Trophoblast cell (in vitro differentiated cells and primary cell): ENCODE results near the gene UBA1.

Source experiments
- DNase-seq, 2 donors: peaks; one replicate each; pipeline ENCODE4 v3.0.0-alpha.2; 2016
- H2AFZ ChIP-seq: 2 replicates; pipeline ENCODE4 v1.6.1; 2013; ENCODE audit warnings: low read length, moderate library complexity, mild to moderate bottlenecking; ENCODE audit not compliant: insufficient read depth, poor library complexity
- H2AK5ac ChIP-seq: 2 replicates; pipeline ENCODE4 v1.6.1; 2013; ENCODE audit warnings: mild to moderate bottlenecking, low read length
- H2BK120ac ChIP-seq: 2 replicates; pipeline ENCODE4 v1.6.1; 2013; ENCODE audit warnings: low read length, mild to moderate bottlenecking, moderate library complexity; ENCODE audit not compliant: insufficient read depth, poor library complexity
- H2BK12ac ChIP-seq: 2 replicates; pipeline ENCODE4 v1.6.1; 2013; ENCODE audit warnings: mild to moderate bottlenecking, low read length, moderate library complexity
- H2BK5ac ChIP-seq: 2 replicates; pipeline ENCODE4 v1.6.1; 2013; ENCODE audit warnings: low read length, low read depth, moderate library complexity, mild to moderate bottlenecking; ENCODE audit not compliant: poor library complexity
- H3K14ac ChIP-seq: 2 replicates; pipeline ENCODE4 v1.6.1; 2013; ENCODE audit warnings: mild to moderate bottlenecking, low read length
- H3K18ac ChIP-seq: 2 replicates; pipeline ENCODE4 v1.6.1; 2013; ENCODE audit warnings: mild to moderate bottlenecking, low read length
- H3K23ac ChIP-seq: 2 replicates; pipeline ENCODE4 v1.6.1; 2013; ENCODE audit warnings: low read length
- H3K27ac ChIP-seq: 2 replicates; pipeline ENCODE4 v1.5.1; 2013; ENCODE audit warnings: low read depth, mild to moderate bottlenecking, inconsistent platforms, low read length, moderate library complexity
- H3K27me3 ChIP-seq: 2 replicates; pipeline ENCODE4 v1.6.1; 2013; ENCODE audit warnings: inconsistent platforms, mild to moderate bottlenecking, low read length, moderate library complexity; ENCODE audit not compliant: insufficient read depth
- H3K36me3 ChIP-seq, 2 experiments: 1 replicate in 1 of 2; 2 replicates in 1 of 2; pipeline ENCODE4 v1.6.1; 2013; ENCODE audit warnings: low read length in 2 of 2, mild to moderate bottlenecking in 2 of 2, moderate library complexity in 1 of 2; ENCODE audit not compliant: insufficient read depth in 2 of 2, control insufficient read depth in 1 of 2
- H3K4ac ChIP-seq: 2 replicates; pipeline ENCODE4 v1.6.1; 2013; ENCODE audit warnings: low read depth, mild to moderate bottlenecking, low read length, moderate library complexity
- H3K4me1 ChIP-seq, 2 experiments: 1 replicate in 1 of 2; 2 replicates in 1 of 2; pipeline ENCODE4 v1.6.1; 2013; ENCODE audit warnings: low read length in 2 of 2, mild to moderate bottlenecking in 2 of 2, moderate library complexity in 1 of 2; ENCODE audit not compliant: insufficient read depth in 2 of 2, control insufficient read depth in 1 of 2
- H3K4me2 ChIP-seq: 2 replicates; pipeline ENCODE4 v1.6.1; 2013; ENCODE audit warnings: inconsistent platforms, mild to moderate bottlenecking, low read length, moderate library complexity
- H3K4me3 ChIP-seq: 2 replicates; pipeline ENCODE4 v1.5.1; 2013; ENCODE audit warnings: mild to moderate bottlenecking, low read depth, low read length, inconsistent platforms
- H3K79me1 ChIP-seq: one replicate; pipeline ENCODE4 v1.6.1; 2013; ENCODE audit warnings: low read length
- H3K79me2 ChIP-seq: 2 replicates; pipeline ENCODE4 v1.6.1; 2013; ENCODE audit warnings: low read length, mild to moderate bottlenecking; ENCODE audit not compliant: control insufficient read depth, insufficient read depth, poor library complexity
- H3K9ac ChIP-seq: 2 replicates; pipeline ENCODE4 v1.6.1; 2013; ENCODE audit warnings: mild to moderate bottlenecking, low read length
- H3K9me3 ChIP-seq: 2 replicates; pipeline ENCODE4 v1.6.1; 2013; ENCODE audit warnings: low read depth, mild to moderate bottlenecking, control low read depth, inconsistent platforms, low read length; ENCODE audit not compliant: insufficient read depth
- H4K12ac ChIP-seq: 2 replicates; pipeline ENCODE4 v1.6.1; 2013; ENCODE audit warnings: low read depth, mild to moderate bottlenecking, low read length, moderate library complexity
- H4K8ac ChIP-seq: 2 replicates; pipeline ENCODE4 v1.6.1; 2013; ENCODE audit warnings: low read depth, mild to moderate bottlenecking, low read length, moderate library complexity
- H4K91ac ChIP-seq: one replicate; pipeline ENCODE4 v1.6.1; 2013; ENCODE audit warnings: low read depth, mild to moderate bottlenecking, low read length, moderate library complexity
- WGBS: extraction: QIAGEN DNeasy Blood & Tissue Kit; methylation state at CpG from one replicate; pipeline ENCODE4 v1.1.7; 2013; ENCODE audit warnings: missing lambda C conversion rate; ENCODE audit not compliant: insufficient read length, insufficient coverage; ENCODE audit errors: extremely low coverage; 5-methylcytosine and 5-hydroxymethylcytosine counted together

Gene UBA1

DNA sequence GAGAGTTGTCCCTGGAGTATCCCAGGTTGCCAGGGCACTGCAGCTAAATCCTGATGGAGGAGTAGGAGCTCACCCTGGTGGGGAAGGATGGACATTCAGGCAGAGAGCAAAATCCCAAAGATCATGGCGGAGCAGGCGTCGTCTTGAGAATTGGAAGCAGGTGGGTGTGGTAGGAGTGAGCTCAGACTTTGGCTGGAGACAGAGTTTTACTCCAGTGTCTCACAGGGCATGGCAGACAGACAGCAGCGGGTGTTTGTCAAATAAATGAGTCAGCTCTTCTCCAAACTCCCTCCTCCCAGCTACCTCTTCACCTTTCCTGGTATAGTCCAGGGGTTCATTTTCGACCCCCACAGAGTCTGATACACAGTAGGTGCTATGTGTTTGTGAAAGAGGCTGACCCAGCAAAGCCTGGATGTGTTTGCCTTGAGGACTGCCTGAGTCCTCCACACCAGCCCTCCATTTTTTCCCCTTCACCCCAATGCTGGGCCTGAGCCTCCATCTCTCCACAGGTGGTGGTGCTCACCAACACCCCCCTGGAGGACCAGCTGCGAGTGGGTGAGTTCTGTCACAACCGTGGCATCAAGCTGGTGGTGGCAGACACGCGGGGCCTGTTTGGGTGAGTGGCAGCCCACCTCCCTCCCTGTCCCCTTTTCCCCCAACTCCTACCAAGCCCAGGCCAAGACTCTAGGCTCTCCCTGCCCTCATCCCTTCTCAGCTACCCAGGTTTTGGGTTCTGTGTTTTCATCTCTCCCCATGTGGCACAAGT lies 6.9 kb downstream of the UBA1 start:
- Histone ChIP-seq H3K27ac (no peak overlapping the region), H3K36me3 (peaks cover 64 to 80% of the 10 kb centered on the region in 2 experiments), H3K4me2 (no peak overlapping the region), H2BK120ac (no peak overlapping the region), H4K8ac (no peak overlapping the region), H4K12ac (no peak overlapping the region), H4K91ac (no peak overlapping the region), H3K4me1 (peaks cover 5 to 18% of the 10 kb centered on the region in 2 experiments), H3K9ac (no peak overlapping the region), H3K18ac (no peak overlapping the region), H3K4ac (no peak overlapping the region), H3K79me2 (peaks cover 5% of the 10 kb centered on the region), H3K14ac (no peak overlapping the region), H3K9me3 (no peaks in the 10 kb centered on the region), H2BK5ac (no peak overlapping the region), H2AFZ (no peak overlapping the region), H3K23ac (no peak overlapping the region), H2BK12ac (no peak overlapping the region), H3K79me1 (no peaks in the 10 kb centered on the region), H3K27me3 (no peaks in the 10 kb centered on the region), H3K4me3 (no peak overlapping the region), H2AK5ac (no peak overlapping the region)
- WGBS = no CpG with 5 or more reads among the region's 9 CpGs
- no peak for DNase-seq

DNA sequence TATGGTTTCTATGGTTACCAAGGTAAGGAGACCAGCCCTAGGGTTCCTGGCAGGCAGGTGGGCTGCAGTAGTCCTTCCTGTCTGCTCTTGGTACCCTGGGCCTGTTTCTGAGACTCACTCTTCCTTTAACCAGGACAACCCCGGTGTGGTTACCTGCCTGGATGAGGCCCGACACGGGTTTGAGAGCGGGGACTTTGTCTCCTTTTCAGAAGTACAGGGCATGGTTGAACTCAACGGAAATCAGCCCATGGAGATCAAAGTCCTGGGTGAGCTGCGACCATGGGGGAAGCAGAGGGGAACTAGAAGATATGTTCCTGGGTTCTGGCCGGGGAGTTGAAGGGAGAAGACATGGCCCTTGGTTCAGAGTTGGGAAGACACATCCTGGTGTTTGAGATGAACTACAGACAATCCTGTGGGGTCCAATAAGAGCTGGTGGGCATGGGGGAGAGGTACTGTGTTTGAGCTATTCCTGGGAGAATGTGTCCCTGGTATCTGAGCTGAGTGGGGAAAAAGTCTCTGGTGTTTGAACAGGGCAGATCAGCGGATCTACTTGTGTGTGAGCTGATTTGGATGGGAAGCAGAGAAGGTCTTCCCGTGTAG lies 7.8 kb downstream of the UBA1 start:
- Histone ChIP-seq H2AK5ac (no peak overlapping the region), H3K79me2 (no peaks in the 10 kb centered on the region), H3K9me3 (no peaks in the 10 kb centered on the region), H3K27ac (no peak overlapping the region), H4K12ac (no peak overlapping the region), H3K14ac (no peak overlapping the region), H2AFZ (no peak overlapping the region), H2BK12ac (no peak overlapping the region), H3K36me3 (peaks cover 72 to 88% of the 10 kb centered on the region in 2 experiments), H3K4ac (no peak overlapping the region), H3K23ac (no peak overlapping the region), H2BK5ac (no peak overlapping the region), H3K27me3 (no peaks in the 10 kb centered on the region), H2BK120ac (no peak overlapping the region), H3K4me2 (no peak overlapping the region), H4K91ac (no peak overlapping the region), H3K9ac (no peak overlapping the region), H3K4me1 (peaks cover 2 to 12% of the 10 kb centered on the region in 2 experiments), H3K4me3 (no peak overlapping the region), H3K18ac (no peak overlapping the region), H3K79me1 (no peaks in the 10 kb centered on the region), H4K8ac (no peak overlapping the region)
- WGBS = no CpG with 5 or more reads among the region's 9 CpGs
- no peak for DNase-seq

DNA sequence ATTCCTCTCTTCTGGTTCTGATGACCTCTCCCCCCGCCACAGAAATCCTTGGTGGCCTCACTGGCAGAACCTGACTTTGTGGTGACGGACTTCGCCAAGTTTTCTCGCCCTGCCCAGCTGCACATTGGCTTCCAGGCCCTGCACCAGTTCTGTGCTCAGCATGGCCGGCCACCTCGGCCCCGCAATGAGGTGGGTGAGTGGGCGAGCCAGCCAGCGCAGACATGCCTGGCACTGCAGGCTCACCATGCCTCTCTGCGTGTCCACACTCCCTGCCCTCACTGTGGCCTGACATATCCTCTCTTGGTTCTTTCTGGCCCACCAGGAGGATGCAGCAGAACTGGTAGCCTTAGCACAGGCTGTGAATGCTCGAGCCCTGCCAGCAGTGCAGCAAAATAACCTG lies 8.7 kb downstream of the UBA1 start:
- no peak overlapping the region for H4K12ac ChIP-seq
- peaks cover 72 to 85% of the 10 kb centered on the region in 2 experiments for H3K36me3 ChIP-seq
- no peak overlapping the region for H3K9ac ChIP-seq
- H2BK12ac ChIP-seq = no peak overlapping the region
- no peak overlapping the region for H2BK120ac ChIP-seq
- no peak overlapping the region for H3K4me2 ChIP-seq
- no peak overlapping the region for H2AFZ ChIP-seq
- no peaks in the 10 kb centered on the region for H3K9me3 ChIP-seq
- H3K18ac ChIP-seq = no peak overlapping the region
- no peak overlapping the region for H3K4me3 ChIP-seq
- no peak overlapping the region for H4K91ac ChIP-seq
- H3K14ac ChIP-seq = no peak overlapping the region
- H3K27ac ChIP-seq = no peak overlapping the region
- no peak overlapping the region for H2BK5ac ChIP-seq
- H3K27me3 ChIP-seq = no peaks in the 10 kb centered on the region
- peaks cover 2 to 7% of the 10 kb centered on the region in 2 experiments for H3K4me1 ChIP-seq
- H3K79me2 ChIP-seq = no peaks in the 10 kb centered on the region
- no CpG with 5 or more reads among the region's 11 CpGs for WGBS
- no peak overlapping the region for H2AK5ac ChIP-seq
- H4K8ac ChIP-seq = no peak overlapping the region
- H3K23ac ChIP-seq = no peak overlapping the region
- H3K4ac ChIP-seq = no peak overlapping the region
- H3K79me1 ChIP-seq = no peaks in the 10 kb centered on the region
- DNase-seq = no peak

DNA sequence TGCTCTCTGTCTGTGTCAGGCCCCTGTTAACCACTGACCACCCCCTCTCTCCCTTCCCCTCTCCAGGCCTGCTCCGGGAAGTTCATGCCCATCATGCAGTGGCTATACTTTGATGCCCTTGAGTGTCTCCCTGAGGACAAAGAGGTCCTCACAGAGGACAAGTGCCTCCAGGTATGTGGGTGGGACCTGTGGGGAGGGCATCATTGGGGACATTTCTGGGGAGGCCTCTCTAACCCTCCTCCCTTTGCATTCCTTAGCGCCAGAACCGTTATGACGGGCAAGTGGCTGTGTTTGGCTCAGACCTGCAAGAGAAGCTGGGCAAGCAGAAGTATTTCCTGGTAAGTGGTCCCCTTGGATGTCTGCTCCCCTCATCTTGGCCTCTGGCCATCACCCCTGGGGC lies 9.2 kb downstream of the UBA1 start:
- no peaks in the 10 kb centered on the region for H3K9me3 ChIP-seq
- no peaks in the 10 kb centered on the region for H3K79me2 ChIP-seq
- H3K4me3 ChIP-seq = no peak overlapping the region
- H2AFZ ChIP-seq = no peak overlapping the region
- no CpG with 5 or more reads among the region's 4 CpGs for WGBS
- H3K27me3 ChIP-seq = no peaks in the 10 kb centered on the region
- no peak overlapping the region for H3K4me2 ChIP-seq
- no peak for DNase-seq
- H2AK5ac ChIP-seq = no peak overlapping the region
- no peak overlapping the region for H2BK5ac ChIP-seq
- no peak overlapping the region for H4K91ac ChIP-seq
- H3K14ac ChIP-seq = no peak overlapping the region
- no peak overlapping the region for H3K4ac ChIP-seq
- peaks cover 2 to 3% of the 10 kb centered on the region in 2 experiments for H3K4me1 ChIP-seq
- no peak overlapping the region for H3K27ac ChIP-seq
- H2BK120ac ChIP-seq = no peak overlapping the region
- H4K8ac ChIP-seq = no peak overlapping the region
- no peak overlapping the region for H3K18ac ChIP-seq
- no peak overlapping the region for H2BK12ac ChIP-seq
- no peak overlapping the region for H3K23ac ChIP-seq
- no peak overlapping the region for H4K12ac ChIP-seq
- H3K79me1 ChIP-seq = no peaks in the 10 kb centered on the region
- H3K36me3 ChIP-seq = peaks cover 72 to 88% of the 10 kb centered on the region in 2 experiments
- H3K9ac ChIP-seq = no peak overlapping the region
